ENCODE data around the gene EEF2K. TPM values are rescaled to one million over a fixed set of nuclear protein-coding genes. Genes with fewer than 3 reads are reported as not detected.

EEF2K gene
- total RNA-seq, 1 donor from 2014 or later = 19.3 TPM

Other genes with a start within 250 kb of the EEF2K start
- not detected for gene PDZD9, start 205.2 kb upstream of the EEF2K start, total RNA-seq (ENCODE audit: unreplicated experiment)
- 15.1 TPM for gene MOSMO, start 198.2 kb upstream of the EEF2K start, total RNA-seq (ENCODE audit: unreplicated experiment)
- 0.56 TPM for gene VWA3A, start 113.7 kb upstream of the EEF2K start, total RNA-seq (ENCODE audit: unreplicated experiment)
- 0.10 TPM for gene SDR42E2, start 43.8 kb upstream of the EEF2K start, total RNA-seq (ENCODE audit: unreplicated experiment)
- 47.3 TPM for gene POLR3E, start 91.1 kb downstream of the EEF2K start, total RNA-seq (ENCODE audit: unreplicated experiment)
- 26.3 TPM for gene CDR2, start 168.3 kb downstream of the EEF2K start, total RNA-seq (ENCODE audit: unreplicated experiment)

Measured in endothelial cell (in vitro differentiated cells).